NCI-H1105 (cell line): Measurements from ENCODE around the gene MFSD8.
"Not testable (repeated sequence)": the region's sequence is repeated elsewhere in the genome, so short reads cannot be mapped to it uniquely, and the experiment has no call there.

ENCODE experiments used
- DNase-seq: peaks from one replicate; lab custom pipeline; 2025; lab: John Stamatoyannopoulos, UW

MFSD8 gene

DNA sequence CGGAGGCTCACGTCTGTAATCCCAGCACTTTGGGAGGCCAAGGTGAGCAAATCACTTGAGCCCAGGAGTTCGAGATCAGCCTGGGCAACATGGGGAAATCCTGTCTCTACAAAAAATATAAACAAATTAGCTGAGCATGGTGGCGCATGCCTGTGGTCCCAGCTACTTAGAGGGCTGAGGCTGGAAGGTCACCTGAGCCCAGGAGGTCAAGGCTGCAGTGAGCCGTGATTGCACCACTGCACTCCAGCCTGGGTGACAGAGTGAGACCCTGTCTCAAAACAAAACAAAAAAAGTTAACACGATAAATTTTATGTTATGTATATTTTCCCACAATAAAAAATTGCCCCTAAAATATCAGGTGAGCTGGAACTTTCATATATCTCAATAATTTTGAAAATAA, 33.1 kb downstream of the MFSD8 start:
- not testable (repeated sequence) for DNase-seq

DNA sequence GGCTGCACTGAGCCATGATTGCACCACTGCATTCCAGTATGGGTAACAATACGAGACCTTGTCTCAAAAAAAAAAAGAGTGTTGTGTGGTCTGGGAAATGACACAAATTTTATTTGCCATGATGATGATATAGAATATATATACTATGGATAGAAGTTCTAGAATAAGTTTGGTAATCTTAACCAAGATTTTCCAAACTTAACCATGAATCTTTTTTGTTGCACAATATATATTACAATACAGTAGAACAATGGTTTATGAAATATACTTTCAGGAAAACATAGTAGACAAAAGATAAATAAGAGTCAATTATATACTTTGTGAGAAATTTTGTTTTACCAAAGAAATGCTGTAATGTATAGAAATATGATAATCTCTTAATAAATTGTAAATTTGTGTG, 34.8 kb downstream of the MFSD8 start:
- DNase-seq, result no peak

DNA sequence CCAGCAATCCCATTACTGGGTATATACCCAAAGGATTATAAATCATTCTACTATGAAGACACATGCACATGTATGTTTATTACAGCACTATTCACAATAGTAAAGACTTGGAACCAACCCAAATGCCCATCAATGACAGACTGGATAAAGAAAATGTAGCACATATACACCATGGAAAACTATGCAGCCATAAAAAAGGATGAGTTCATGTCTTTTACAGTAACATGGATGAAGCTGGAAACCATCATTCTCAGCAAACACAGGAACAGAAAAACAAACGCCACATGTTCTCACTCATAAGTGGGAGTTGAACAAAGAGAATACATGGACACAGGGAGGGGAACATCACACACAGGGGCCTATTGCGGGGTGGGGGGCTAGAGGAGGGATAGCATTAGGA, 39.3 kb downstream of the MFSD8 start:
- DNase-seq, result not testable (repeated sequence)

DNA sequence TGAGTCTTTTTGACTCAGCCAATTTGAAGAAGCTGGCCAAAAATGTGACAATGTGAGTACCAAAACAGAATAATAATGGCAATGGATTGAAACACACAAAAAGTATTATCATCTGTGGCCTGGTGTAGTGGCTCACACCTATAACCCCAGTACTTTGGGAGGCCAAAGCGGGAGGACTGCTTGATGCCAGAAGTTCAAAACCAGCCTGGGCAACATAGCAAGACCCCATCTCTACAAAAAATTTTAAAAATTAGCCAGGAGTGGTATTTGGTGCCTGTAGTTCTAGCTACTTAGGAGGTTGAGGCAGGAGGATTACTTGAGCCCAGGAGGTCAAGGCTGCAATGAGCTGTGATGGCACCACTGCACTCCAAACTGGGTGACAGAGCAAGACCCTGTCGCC, 42.7 kb downstream of the MFSD8 start:
- DNase-seq, result no peak

DNA sequence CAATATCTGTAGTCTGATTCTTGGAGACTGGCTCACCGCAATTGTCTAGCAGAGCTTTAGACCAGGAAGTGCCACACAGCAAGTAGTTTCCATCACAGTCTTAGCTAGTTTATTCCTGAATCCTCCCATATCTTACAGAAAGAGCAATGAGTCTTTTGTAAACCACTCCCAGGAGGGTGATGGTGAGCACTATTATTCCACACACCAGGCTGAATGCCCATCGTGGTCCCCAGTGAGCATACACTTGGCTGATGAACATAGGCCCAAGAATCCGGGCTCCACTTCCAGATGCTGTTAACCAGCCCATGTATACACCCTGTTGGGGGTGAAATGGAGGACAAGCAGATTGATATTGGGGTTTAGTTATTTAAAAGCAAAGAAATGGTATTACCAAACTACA, 44.5 kb downstream of the MFSD8 start:
- no peak for DNase-seq

DNA sequence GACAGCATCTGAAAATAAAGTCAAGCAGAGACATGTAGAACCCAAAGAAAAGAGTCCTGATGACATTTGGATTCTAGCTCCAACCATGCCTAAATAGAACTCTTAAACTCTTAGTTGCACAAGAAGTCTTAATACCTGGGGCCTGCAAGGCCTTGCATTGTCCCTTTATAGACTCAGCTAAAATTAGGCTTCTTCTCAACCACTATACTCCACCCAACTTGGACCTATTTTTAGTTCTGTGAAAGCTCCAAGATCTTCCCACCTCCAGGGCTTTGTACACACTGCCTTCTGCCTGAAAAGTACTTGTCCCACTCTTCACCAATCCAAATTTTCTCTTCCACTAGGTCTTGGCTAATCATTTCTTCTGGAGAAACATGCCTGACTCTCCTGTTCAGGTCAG, 47.8 kb downstream of the MFSD8 start:
- no peak for DNase-seq

DNA sequence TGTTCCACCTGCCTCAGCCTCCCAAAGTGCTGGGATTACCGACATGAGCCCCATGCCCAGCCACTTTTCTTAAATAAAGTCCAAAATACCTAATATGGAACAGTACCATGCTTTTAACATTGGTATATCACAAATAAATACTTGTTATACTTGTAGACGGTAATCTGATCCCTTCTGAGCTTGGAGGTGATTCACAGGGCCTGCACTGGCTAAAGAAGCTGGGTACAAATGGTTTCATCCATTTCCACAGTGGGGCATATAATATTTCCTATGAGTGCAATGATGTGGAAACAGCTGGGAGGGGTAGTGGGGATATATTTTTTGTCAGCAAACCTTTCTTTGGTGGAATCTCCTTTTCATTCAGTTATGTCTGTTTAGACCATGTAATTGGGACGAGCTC, 48.5 kb downstream of the MFSD8 start:
- no peak for DNase-seq

DNA sequence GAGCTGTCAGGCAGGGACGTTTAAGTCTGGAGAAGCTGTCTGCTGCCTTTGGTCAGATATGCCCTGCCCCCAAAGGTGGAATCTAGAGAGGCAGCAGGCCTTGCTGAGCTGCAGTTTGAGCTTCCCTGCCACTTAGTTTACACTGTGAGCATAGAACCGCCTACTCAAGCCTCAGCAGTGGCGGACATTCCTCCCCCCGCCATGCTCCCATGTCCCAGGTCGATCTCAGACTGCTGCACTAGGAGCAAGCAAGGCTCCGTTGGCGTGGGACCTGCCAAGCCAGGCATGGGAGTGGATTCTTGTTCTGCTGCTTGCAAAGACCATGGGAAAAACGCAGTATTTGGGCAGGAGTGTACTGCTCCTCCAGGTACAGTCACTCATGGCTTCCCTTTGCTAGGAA, 59.9 kb downstream of the MFSD8 start:
- no peak for DNase-seq

DNA sequence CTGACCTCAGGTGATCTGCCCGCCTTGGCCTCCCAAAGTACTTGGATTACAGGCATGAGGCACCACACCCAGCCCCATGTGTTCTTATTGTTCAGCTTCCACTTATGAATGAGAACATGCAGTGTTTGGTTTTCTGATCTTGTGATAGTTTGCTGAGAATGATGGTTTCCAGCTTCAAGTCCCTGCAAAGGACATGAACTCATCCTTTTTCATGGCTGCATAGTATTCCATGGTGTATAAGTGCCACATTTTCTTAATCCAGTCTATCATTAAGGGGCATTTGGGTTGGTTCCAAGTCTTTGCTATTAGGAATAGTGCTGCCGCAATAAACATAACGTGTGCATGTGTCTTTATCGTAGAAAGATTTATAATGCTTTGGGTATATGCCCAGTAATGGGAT, 65.3 kb downstream of the MFSD8 start:
- not testable (repeated sequence) for DNase-seq

DNA sequence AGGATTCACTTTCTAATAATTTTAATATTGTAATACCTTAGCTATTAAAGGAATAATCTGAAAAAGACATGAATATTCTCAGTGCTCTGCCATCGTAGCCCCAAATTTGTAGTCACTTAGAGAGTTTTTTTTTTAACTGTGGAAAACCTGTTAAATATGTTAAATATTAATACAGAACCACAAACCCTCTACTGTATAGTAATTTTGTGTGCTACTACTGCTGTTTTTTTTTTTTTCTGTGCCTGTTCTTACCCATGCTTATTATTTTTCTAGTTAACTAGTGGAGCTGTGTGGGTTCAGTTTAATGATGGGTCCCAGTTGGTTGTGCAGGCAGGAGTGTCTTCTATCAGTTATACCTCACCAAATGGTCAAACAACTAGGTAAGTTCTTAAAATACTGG, 68.4 kb downstream of the MFSD8 start:
- DNase-seq, result no peak

DNA sequence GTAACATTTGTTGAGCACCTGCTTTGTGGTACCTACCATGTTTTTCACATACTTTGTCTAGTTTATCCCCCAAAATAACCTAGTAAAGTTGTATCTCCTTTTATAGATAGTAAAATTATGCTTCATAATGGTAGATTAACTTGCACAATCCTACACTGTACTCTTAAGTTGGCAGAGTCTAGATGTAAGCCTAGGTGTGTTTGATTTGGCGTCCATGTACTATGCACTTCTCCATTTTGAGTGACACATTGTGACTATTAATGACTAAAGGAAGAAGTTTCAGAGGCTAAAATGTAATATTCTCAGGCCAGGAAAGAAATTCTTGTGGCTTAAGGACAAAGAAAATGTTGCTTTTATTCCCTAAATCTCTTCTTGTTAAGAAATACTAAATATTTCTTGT, 68.9 kb downstream of the MFSD8 start:
- no peak for DNase-seq

DNA sequence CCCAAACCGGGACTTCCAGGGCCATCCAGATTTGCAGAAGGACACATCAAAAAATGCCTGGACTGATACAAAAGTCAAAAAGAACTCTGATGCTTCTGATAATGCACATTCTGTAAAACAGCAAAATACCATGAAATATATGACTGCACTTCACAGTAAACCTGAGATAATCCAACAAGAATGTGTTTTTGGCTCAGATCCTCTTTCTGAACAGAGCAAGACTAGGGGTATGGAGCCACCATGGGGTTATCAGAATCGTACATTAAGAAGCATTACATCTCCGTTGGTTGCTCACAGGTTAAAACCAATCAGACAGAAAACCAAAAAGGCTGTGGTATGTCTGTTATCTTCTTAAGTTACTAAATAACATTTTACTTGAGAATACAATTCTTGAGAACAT, 75.1 kb downstream of the MFSD8 start:
- no peak for DNase-seq

DNA sequence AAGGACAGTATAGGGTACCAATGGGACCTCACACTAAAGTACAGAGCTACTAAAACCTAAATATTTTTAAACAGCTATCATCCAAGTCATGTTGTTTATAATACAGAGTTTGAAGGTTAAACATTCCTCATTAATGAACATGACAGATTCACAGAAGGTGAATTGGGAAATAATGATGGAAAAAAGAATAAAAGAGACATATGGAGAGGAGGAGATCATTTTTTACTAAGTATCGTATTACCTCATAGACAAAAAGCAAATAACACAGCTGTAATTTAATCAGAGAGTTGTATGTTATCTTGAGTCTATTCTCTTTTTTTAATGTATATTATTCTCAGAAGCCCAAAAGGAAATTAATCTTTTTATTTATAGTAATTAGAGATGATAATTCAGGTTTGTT, 76.4 kb downstream of the MFSD8 start:
- no peak for DNase-seq

DNA sequence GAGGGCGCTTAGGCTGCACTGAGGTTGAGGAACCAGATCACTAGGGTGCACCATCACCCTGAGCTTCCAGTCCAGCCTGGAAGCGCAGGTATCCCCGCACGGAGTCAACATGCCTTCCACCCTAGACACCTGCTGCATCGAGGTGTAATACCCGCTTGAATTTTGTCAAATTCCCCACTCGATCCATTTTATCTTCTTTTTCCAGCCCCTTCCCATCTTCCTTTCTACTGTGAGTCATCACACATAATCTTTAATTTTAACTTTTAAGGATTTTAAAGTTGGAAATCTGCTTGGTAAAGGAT, 83.5 kb downstream of the MFSD8 start:
- no peak for DNase-seq

DNA sequence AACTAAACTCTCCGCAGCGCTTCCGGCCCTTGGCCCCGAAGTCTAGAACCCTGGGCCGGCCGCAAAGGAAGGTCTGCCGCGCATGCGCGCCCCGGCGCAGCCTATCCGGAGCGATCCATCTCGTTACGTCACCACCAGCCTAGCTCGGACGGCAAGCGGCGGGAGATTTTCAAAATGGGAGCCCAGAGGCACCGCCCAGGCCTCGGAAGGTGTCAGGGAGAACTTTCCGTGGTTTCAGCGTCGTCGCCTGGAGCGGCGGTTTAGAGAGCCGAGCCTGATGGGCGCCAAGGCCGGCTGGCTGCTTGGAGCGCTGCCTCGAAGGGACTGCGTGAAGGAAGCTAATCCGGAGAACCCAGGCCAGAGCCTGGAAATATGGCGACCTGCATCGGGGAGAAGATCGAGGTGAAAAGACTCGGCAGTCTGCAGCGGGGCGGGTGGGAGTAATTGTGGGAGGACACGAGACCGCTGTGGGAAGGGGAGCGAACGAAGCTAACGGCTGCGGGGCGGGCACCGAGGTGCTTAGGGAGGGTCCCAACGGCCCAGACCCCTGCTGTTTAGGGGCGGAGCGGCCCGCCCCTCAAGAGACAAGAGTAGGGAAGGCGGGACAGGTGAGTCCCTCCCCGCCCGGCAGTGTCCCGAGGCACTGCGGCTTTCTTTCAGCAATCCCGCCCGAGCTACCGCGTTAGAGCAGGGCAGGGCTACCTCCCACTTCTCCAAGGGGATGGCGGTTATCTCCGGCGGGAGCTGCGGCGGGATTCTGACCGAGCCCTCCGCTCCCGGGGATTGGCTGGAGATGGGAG, 84.0 kb downstream of the MFSD8 start, which contains the start of gene PLK4:
TSS of gene PLK4 (plus strand) at position 131 of the 800 bp plus-strand sequence. CDS start at position 373, 242 bp downstream.
- DNase-seq, result peak; percentile 86

DNA sequence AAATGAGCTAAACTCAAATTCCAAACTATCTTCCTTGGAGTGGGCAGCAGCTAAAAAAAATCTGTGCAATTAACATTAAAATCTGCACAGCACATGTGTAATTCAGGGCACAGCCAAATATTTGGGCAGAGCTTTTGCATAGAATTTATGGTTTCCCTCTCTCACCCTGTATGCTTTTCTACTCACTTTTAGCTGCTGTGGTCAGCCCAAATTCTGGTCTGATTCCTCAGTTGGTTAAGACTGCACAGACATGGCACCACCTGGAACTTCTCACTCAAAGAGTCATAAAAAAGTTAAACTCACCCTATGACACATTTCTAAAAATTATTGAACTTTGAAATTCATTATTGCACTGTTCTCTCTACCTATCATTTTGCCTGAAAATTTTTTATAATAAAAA, 89.2 kb downstream of the MFSD8 start:
- DNase-seq, result no peak

DNA sequence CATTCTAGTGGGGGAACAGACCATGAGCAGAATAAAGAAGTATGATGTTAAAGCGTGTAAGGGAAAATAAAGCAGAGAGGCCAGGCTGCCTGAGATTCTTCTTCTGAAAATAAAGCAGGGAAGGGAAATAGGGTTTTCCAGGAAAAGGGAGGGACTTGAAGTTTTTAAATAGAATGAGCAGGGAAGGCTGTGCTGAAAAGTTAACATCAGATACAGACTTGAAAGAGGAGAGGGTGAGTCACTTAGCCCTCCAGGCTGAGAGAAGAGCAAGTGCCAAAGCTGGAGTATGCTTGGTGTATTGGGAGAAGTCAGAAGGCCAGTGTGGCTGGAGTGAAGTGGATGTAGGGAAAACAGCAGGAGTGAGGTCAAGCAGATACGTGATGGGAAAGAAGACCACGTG, 94.3 kb downstream of the MFSD8 start:
- no peak for DNase-seq

DNA sequence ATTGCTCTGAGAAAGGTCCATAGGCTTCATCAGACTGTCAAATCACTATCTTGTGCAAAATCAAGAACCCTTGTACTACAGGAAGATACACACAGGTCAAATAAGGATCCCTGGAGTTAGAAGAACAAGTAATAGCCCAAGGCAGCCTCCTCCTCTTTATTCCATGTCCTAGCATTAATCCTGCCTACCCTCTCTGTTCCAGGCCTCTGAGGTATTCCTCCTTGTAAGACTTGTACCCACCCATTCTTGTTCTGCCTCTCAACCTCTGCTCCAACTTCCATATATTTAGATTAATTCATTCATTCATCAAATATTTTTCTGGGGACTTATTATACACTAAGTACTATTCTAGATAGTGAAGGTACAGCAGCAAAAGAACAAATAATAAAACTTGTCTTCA, 94.7 kb downstream of the MFSD8 start:
- DNase-seq, result no peak

DNA sequence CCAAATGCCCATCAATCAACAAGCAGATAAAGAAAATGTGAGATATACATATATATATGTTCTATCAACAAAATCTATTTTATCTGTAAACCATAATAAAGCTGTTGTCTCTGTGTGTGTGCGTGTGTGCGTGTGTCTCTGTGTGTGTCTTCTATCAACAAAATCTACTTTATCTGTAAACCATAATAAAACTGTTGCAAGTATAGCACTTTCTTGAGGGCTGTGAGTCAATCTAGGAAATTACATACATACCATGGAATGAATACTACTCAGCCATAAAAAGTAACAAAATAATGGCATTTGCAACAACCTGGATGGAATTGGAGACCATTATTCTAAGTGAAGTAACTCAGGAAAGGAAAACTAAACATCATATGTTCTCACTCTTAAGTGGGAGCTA, 96.8 kb downstream of the MFSD8 start:
- DNase-seq, result no peak
